GM06990 (cell line): ENCODE measurements around the gene TMEM209.

Experiments
- DNase-seq: peaks from one replicate; pipeline ENCODE4 v3.0.0-alpha.2; 2011; ENCODE audit not compliant: insufficient read length; ENCODE audit errors: extremely low read depth
- H3K27me3 ChIP-seq: replicated peaks from 2 replicates; pipeline ENCODE4 v1.6.0; 2011; ENCODE audit warnings: low read length; ENCODE audit not compliant: control insufficient read depth, insufficient read depth
- H3K36me3 ChIP-seq: 2 replicates; pipeline ENCODE4 v1.5.1; 2011; ENCODE audit warnings: low read length; ENCODE audit not compliant: control insufficient read depth, insufficient read depth
- H3K4me3 ChIP-seq: replicated peaks from 2 replicates; pipeline ENCODE4 v1.5.1; 2011; ENCODE audit warnings: low read depth, mild to moderate bottlenecking, control low read depth, low read length
- CTCF ChIP-seq: IDR thresholded peaks from 2 replicates; pipeline ENCODE4 v1.5.1; 2011; ENCODE audit warnings: low read length, control low read depth, mild to moderate bottlenecking, inconsistent platforms; ENCODE audit not compliant: insufficient read depth, poor library complexity, severe bottlenecking

Gene TMEM209

GRCh38 chr7:130133029-130133782, 72.0 kb downstream of the TMEM209 start:
- Histone ChIP-seq H3K27me3 (no peaks in the 10 kb centered on the region), H3K36me3 (peaks cover 11% of the 10 kb centered on the region), H3K4me3 (no peak overlapping the region)
- DNase-seq: no peak
- TF ChIP-seq CTCF: no peak

- no peak for DNase-seq
- no peak for TF ChIP-seq CTCF
- Histone ChIP-seq H3K36me3 (peaks cover 11% of the 10 kb centered on the region), H3K27me3 (no peaks in the 10 kb centered on the region), H3K4me3 (no peak overlapping the region)
Measured at GRCh38 chr7:130131964-130132875, 73.0 kb downstream of the TMEM209 start.

GRCh38 chr7:130131191-130131834, 73.9 kb downstream of the TMEM209 start:
- H3K36me3 ChIP-seq: peaks cover 11% of the 10 kb centered on the region
- no peak for DNase-seq
- TF ChIP-seq CTCF: no peak
- no peaks in the 10 kb centered on the region for H3K27me3 ChIP-seq
- H3K4me3 ChIP-seq: no peak overlapping the region

GRCh38 chr7:130129011-130129411, 76.2 kb downstream of the TMEM209 start:
- peaks cover 14% of the 10 kb centered on the region for H3K36me3 ChIP-seq
- no peaks in the 10 kb centered on the region for H3K27me3 ChIP-seq
- no peak for TF ChIP-seq CTCF
- H3K4me3 ChIP-seq: no peak overlapping the region
- DNase-seq: no peak

- H3K27me3 ChIP-seq: no peaks in the 10 kb centered on the region
- no peak for TF ChIP-seq CTCF
- no peak overlapping the region for H3K4me3 ChIP-seq
- no peak for DNase-seq
- peaks cover 14% of the 10 kb centered on the region for H3K36me3 ChIP-seq
Measured at GRCh38 chr7:130127821-130128317, 77.3 kb downstream of the TMEM209 start.
